Suprapubic skin (tissue), 4 donors: ENCODE data around the gene CORO1A. TPM values are rescaled to one million over a fixed set of nuclear protein-coding genes. Genes with fewer than 3 reads are reported as not detected.

ENCODE experiments used
- DNase-seq, 2 donors: peaks; one replicate each; pipeline ENCODE4 v3.0.0-alpha.2; 2019; ENCODE audit warnings: low spot score in 2 of 2
- H3K27ac ChIP-seq: fragments of 200-600 bp; sonication (generic); one replicate; pipeline ENCODE4 v1.5.1; 2019
- H3K27me3 ChIP-seq: fragments of 200-600 bp; sonication (generic); one replicate; pipeline ENCODE4 v1.5.1; 2019
- H3K36me3 ChIP-seq: fragments of 200-600 bp; sonication (generic); one replicate; pipeline ENCODE4 v1.5.1; 2019
- H3K4me1 ChIP-seq: fragments of 200-600 bp; sonication (generic); one replicate; pipeline ENCODE4 v1.5.1; 2019
- H3K4me3 ChIP-seq: fragments of 200-600 bp; sonication (generic); one replicate; pipeline ENCODE4 v1.5.1; 2019; ENCODE audit warnings: mild to moderate bottlenecking
- H3K9me3 ChIP-seq: fragments of 200-600 bp; sonication (generic); one replicate; pipeline ENCODE4 v1.5.1; 2019
- CTCF ChIP-seq, 2 donors: fragments of 200-600 bp in 1 of 2; fragments of 450-650 bp in 1 of 2; sonication (generic) in 1 of 2; IDR thresholded peaks; one replicate each; pipeline ENCODE4 v1.5.1; 2016 to 2019; ENCODE audit warnings: antibody characterized with exemption in 2 of 2, mild to moderate bottlenecking in 1 of 2, moderate library complexity in 1 of 2
- EP300 ChIP-seq: sonication (generic); formaldehyde crosslinking; IDR thresholded peaks from one replicate; pipeline ENCODE4 v1.6.1; 2017; ENCODE audit warnings: antibody characterized with exemption
- POLR2A ChIP-seq, 2 donors: fragments of 450-650 bp; IDR thresholded peaks; one replicate each; pipeline ENCODE4 v1.6.1; 2017; ENCODE audit warnings: antibody characterized with exemption in 2 of 2, mild to moderate bottlenecking in 2 of 2, moderate library complexity in 2 of 2
- POLR2AphosphoS5 ChIP-seq, 3 donors: sonication (generic); formaldehyde crosslinking; IDR thresholded peaks; one replicate each; pipeline ENCODE4 v1.6.1; 2017; ENCODE audit warnings: antibody characterized with exemption in 3 of 3
- WGBS: methylation state at CpG from one replicate; pipeline ENCODE4 v1.1.5; 2018; 5-methylcytosine and 5-hydroxymethylcytosine counted together
- total RNA-seq, 4 donors: library from RNA; depleted of rRNA; stranded (reverse); fragments of >200 nt; gene quantifications; one replicate each; pipeline ENCODE4 v1.1.0, GENCODE V29; 2016

CORO1A gene
- total RNA-seq, 4 donors from 2014 or later, result 14.5 to 25.3 (median 19.3) TPM

GRCh38 chr16:30141750-30142149, 41.7 kb upstream of the CORO1A start:
- H3K9me3 ChIP-seq, result no peaks in the 10 kb centered on the region
- H3K36me3 ChIP-seq, result no peaks in the 10 kb centered on the region
- H3K27me3 ChIP-seq, result no peaks in the 10 kb centered on the region
- DNase-seq, result no peak
- no peak overlapping the region for H3K4me3 ChIP-seq
- TF ChIP-seq CTCF (IDR thresholded peaks at IDR 0.05), result no peak
- no peak overlapping the region for H3K27ac ChIP-seq
- 97% methylated on average over 2 of the region's 2 CpGs for WGBS
- H3K4me1 ChIP-seq, result no peaks in the 10 kb centered on the region

DNA sequence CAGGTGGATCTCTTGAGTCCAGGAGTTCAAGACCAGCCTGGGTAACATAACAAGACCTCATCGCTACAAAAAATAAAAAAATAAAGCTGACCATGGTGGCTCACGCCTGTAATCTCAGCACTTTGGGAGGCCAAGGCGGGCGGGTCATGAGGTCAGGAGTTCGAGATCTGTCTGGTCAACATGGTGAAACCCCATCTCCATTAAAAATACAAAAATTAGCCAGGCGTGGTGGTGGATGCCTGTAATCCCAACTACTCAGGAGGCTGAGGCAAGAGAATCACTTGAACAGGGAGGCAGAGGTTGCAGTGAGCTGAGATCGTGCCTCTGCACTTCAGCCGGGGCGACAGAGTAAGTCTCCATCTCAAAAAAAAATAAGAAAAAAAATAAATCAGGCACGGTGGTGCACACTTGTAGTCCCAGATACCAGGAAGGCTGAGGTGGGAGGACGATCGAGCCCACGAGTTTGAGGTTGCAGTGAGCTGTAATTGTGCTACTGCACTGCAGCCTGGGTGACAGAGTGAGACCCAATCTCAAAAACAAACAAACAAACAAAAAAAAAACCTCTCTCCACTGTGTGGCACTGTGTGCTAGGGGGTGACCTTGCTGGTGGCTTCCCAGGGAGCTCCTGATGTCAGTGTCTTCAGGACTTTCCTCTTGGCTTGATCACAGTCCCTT, 40.6 kb upstream of the CORO1A start:
- H3K27me3 ChIP-seq, result no peaks in the 10 kb centered on the region
- no peak overlapping the region for H3K4me3 ChIP-seq
- TF ChIP-seq EP300, result no peak
- TF ChIP-seq POLR2A (IDR thresholded peaks at IDR 0.05), result no peak
- TF ChIP-seq CTCF (IDR thresholded peaks at IDR 0.05), result no peak
- TF ChIP-seq POLR2AphosphoS5 (IDR thresholded peaks at IDR 0.05), result no peak
- no peaks in the 10 kb centered on the region for H3K9me3 ChIP-seq
- H3K4me1 ChIP-seq, result no peaks in the 10 kb centered on the region
- no peaks in the 10 kb centered on the region for H3K36me3 ChIP-seq
- no peak overlapping the region for H3K27ac ChIP-seq
- DNase-seq, result no peak
- 87% methylated on average over 13 of the region's 13 CpGs for WGBS

- no peaks in the 10 kb centered on the region for H3K27me3 ChIP-seq
- no peak for DNase-seq
- no peak overlapping the region for H3K27ac ChIP-seq
- H3K4me1 ChIP-seq, result no peaks in the 10 kb centered on the region
- no peaks in the 10 kb centered on the region for H3K36me3 ChIP-seq
- TF ChIP-seq CTCF (IDR thresholded peaks at IDR 0.05) (no peak), EP300 (no peak), POLR2AphosphoS5 (IDR thresholded peaks at IDR 0.05) (no peak), POLR2A (IDR thresholded peaks at IDR 0.05) (no peak)
- no peaks in the 10 kb centered on the region for H3K9me3 ChIP-seq
- 49% methylated on average over 2 of the region's 2 CpGs for WGBS
- no peak overlapping the region for H3K4me3 ChIP-seq
Measured at GRCh38 chr16:30143347-30143702, 40.1 kb upstream of the CORO1A start.

GRCh38 chr16:30144017-30144416, 39.4 kb upstream of the CORO1A start:
- DNase-seq, result no peak
- Histone ChIP-seq H3K4me3 (no peak overlapping the region), H3K36me3 (no peaks in the 10 kb centered on the region), H3K4me1 (no peaks in the 10 kb centered on the region), H3K9me3 (peaks cover 5% of the 10 kb centered on the region), H3K27ac (no peak overlapping the region), H3K27me3 (no peaks in the 10 kb centered on the region)
- TF ChIP-seq POLR2AphosphoS5 (IDR thresholded peaks at IDR 0.05), result no peak
- no peak for TF ChIP-seq EP300
- TF ChIP-seq POLR2A (IDR thresholded peaks at IDR 0.05), result no peak
- no peak for TF ChIP-seq CTCF (IDR thresholded peaks at IDR 0.05)

- Histone ChIP-seq H3K36me3 (no peaks in the 10 kb centered on the region), H3K27me3 (no peaks in the 10 kb centered on the region), H3K9me3 (peaks cover 8% of the 10 kb centered on the region), H3K4me3 (no peak overlapping the region), H3K27ac (no peak overlapping the region), H3K4me1 (no peaks in the 10 kb centered on the region)
- TF ChIP-seq CTCF (IDR thresholded peaks at IDR 0.05) (no peak), EP300 (no peak), POLR2AphosphoS5 (IDR thresholded peaks at IDR 0.05) (no peak), POLR2A (IDR thresholded peaks at IDR 0.05) (no peak)
- no peak for DNase-seq
- 64% methylated on average over 1 of the region's 1 CpG for WGBS
Measured at GRCh38 chr16:30144917-30145316, 38.5 kb upstream of the CORO1A start.
